Lower leg skin (tissue), 3 donors: Measurements from ENCODE around the gene VPS25.

Experiments
- CTCF ChIP-seq, 3 donors: fragments of 450-650 bp; IDR thresholded peaks; one replicate each; pipeline ENCODE4 v1.5.1; 2016; ENCODE audit warnings: antibody characterized with exemption in 3 of 3, mild to moderate bottlenecking in 3 of 3, moderate library complexity in 2 of 3
- POLR2A ChIP-seq, 2 donors: fragments of 450-650 bp; IDR thresholded peaks; one replicate each; pipeline ENCODE4 v1.6.1; 2016 to 2017; ENCODE audit warnings: antibody characterized with exemption in 2 of 2, mild to moderate bottlenecking in 1 of 2, moderate library complexity in 1 of 2

GRCh38 chr17:42797067-42798007 lies 24.1 kb downstream of the VPS25 start:
- no peak for TF ChIP-seq CTCF (IDR thresholded peaks at IDR 0.05)
- no peak for TF ChIP-seq POLR2A (IDR thresholded peaks at IDR 0.05)
